ENCODE results near the gene PTPRE. TPM values are rescaled to one million over a fixed set of nuclear protein-coding genes. Genes with fewer than 3 reads are reported as not detected.

The PTPRE gene, protein sequence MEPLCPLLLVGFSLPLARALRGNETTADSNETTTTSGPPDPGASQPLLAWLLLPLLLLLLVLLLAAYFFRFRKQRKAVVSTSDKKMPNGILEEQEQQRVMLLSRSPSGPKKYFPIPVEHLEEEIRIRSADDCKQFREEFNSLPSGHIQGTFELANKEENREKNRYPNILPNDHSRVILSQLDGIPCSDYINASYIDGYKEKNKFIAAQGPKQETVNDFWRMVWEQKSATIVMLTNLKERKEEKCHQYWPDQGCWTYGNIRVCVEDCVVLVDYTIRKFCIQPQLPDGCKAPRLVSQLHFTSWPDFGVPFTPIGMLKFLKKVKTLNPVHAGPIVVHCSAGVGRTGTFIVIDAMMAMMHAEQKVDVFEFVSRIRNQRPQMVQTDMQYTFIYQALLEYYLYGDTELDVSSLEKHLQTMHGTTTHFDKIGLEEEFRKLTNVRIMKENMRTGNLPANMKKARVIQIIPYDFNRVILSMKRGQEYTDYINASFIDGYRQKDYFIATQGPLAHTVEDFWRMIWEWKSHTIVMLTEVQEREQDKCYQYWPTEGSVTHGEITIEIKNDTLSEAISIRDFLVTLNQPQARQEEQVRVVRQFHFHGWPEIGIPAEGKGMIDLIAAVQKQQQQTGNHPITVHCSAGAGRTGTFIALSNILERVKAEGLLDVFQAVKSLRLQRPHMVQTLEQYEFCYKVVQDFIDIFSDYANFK
- total RNA-seq: 10 to 100 TPM; 30.4 to 30.8 TPM

DNA sequence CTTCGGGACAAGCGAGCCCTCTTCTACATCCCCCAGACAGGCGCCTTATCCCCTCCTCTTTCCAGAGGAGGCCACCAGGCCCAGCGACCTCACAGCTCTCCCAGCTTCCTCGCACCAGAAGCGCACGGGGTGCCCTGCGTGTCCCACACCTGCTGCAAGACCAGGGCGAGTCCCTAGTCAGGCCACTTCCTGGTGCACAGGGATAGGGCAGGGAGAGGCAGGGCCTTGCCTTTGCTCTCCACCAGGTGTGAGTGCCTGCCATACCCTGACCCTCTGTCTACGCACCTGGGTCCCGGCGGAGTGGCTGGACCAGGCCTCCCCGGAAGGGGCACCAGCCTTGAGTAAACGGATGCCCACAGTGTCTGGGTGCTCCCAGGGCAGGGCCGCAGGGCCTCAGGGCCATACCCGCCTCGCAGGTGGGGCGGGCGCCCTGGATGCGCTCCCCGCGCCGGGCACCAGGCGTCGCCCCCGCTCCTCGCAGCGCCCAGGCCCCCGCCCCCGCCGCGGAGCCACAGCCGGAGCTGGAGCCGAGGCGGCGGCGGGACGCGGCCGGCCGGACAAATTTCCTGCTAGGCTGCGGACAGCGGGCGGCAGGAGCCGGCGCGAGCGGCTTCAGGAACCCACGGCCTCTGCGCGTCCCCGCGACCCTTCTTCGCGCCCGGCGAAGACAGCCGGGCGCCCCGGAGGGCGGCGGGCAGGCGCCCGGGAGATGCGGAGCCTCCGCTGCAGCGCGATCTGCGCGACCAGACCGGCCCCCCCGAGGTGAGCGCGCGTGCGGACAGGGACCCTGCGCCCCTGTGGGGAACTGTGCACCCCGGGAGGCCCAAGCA, at the start of gene PTPRE:
Gene PTPRE (plus strand): TSS at position 556 of the 830 bp plus-strand sequence. CDS start 133,779 bp downstream, outside the sequence.

DNA sequence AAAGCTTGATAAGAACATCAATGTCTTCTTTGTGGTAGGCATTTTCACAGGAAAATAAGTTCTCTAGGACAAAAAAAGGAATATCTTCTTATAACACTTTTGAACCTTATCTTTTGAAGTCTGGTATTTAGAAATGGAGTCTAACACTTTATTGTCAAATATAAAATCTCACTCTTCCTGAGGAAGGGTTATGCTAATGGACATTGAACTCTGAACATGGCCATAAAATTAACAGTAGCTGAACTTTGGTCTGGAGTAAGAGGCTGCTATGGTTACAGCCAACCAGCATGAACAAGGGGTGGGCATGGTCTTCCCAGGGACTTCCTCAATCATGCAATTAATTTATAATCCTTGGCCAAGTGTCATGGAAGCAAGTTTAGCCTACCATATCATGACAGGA, 14.2 kb upstream of the PTPRE start, which contains the start of gene CLRN3:
Gene CLRN3 (minus strand): TSS at position 199 of the 400 bp plus-strand sequence. CDS start 157 bp downstream, at position 42.

DNA sequence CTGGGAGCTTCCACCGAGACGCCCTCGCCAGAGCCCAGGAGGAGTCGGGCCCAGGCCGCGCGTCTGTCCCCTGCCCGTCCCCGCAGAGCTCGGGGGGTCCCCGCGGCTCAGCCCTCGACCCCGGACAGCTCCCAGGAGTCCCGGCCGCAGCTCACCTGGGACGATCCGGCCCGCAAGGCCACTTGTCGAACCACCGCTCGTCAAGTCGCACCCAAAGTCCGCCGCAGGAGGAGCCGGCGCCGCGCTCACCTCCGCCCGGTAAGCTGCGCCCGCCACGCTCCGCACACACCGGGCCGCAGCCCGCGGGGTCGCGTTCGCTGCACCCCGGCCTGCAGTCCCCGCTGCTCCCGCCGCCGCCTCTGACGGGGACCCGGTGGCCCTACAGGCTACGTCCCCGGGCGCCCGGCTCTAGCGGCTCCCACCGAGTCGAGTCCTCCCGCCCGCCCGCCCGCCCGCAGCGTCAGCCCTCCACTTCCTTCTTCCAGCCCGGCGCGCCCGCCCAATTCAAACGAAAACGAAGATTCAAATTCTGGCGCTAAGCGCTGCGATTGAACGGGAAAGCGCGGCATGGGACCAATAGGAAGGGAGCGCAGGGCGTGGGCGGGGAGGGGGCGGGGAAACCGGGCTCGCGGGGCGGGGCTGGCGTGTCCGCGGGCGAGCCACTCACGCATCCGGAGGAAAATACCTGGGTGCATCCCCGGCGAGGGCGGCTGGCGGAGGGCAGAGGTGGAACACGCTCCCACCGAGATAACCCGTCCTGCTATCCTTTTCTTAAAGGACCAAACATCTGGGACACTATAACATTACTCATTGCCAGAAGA, 219.3 kb downstream of the PTPRE start, which contains the start of gene MKI67:
Gene MKI67 (minus strand): TSS at position 480 of the 821 bp plus-strand sequence. CDS start 756 bp downstream, outside the sequence.

Other genes with a start within 250 kb of the PTPRE start
- gene FOXI2, start 169.9 kb upstream of the PTPRE start, total RNA-seq: not detected
- not detected for gene CLRN3, start 14.2 kb upstream of the PTPRE start, total RNA-seq
- 100 to 1,000 TPM; 227 to 229 TPM for gene MKI67, start 219.3 kb downstream of the PTPRE start, total RNA-seq

Measured in activated naive CD4-positive, alpha-beta T cell treated with anti-CD3 and anti-CD28 coated beads, Interleukin-2, amount 10 ng/mL, durations not matched to agents 5 hours and 36 hours (primary cell).